Mucosa of stomach (tissue), 1 donor: ENCODE results near the gene ADD1.

Source experiments
- H3K27me3 ChIP-seq: one replicate; pipeline ENCODE4 v1.7.0; 2013; ENCODE audit warnings: mild to moderate bottlenecking, low read length; ENCODE audit not compliant: control insufficient read depth, insufficient read depth
- H3K36me3 ChIP-seq: one replicate; pipeline ENCODE4 v1.7.0; 2013; ENCODE audit warnings: low read length; ENCODE audit not compliant: control insufficient read depth, insufficient read depth
- H3K4me1 ChIP-seq: one replicate; pipeline ENCODE4 v1.7.0; 2013; ENCODE audit warnings: mild to moderate bottlenecking, low read length; ENCODE audit not compliant: control insufficient read depth, insufficient read depth
- H3K4me3 ChIP-seq: one replicate; pipeline ENCODE4 v1.7.0; 2013; ENCODE audit warnings: low read length
- H3K9ac ChIP-seq: one replicate; pipeline ENCODE4 v1.7.0; 2013; ENCODE audit warnings: mild to moderate bottlenecking, low read length, moderate library complexity
- H3K9me3 ChIP-seq: one replicate; pipeline ENCODE4 v1.7.0; 2013; ENCODE audit warnings: mild to moderate bottlenecking, low read length, moderate library complexity; ENCODE audit not compliant: control insufficient read depth
- donor health status: Pancreatic carcinoma.

Gene ADD1

DNA sequence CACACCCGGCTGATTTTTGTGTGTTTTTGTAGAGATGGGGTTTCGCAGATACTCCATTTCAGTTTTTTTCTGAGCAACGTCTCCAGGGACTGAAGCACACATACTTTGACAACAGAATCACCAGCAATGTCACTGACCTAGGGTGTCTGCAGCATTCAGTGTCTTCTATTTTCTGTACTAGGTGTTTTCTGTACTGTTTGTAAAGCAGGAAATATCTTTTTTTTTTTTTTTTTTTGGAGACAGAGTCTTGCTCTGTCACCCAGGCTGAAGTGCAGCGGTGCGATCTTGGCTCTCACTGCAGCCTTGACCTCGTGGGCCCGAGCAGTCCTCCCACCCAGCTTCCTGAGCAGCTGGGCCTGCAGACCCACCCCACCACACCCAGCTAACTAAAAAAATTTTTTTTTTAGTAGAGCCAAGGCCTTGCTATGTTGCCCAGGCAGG, 8.9 kb downstream of the ADD1 start:
- peaks cover 5% of the 10 kb centered on the region for H3K36me3 ChIP-seq
- no peak overlapping the region for H3K9ac ChIP-seq
- no peaks in the 10 kb centered on the region for H3K9me3 ChIP-seq
- no peaks in the 10 kb centered on the region for H3K27me3 ChIP-seq
- H3K4me1 ChIP-seq, result peaks cover 25% of the 10 kb centered on the region
- H3K4me3 ChIP-seq, result no peak overlapping the region

DNA sequence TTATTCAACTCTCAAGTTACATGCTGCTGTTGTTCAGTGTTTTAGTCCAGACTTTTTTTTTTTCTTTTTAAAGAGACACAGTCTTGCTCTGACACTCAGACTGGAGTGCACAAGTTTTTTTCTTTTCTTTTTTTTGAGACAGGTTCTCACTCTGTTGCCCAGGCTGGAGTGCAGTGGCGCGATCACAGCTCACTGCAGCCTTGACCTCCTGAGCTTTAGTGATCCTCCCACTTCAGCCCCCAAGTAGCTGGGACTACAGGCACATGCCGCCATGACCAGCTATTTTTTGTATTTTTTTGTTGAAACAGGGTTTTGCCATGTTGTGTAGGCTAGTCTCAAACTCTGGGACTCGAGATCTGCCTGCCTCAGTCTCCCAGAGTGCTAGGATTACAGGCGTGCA, 11.9 kb downstream of the ADD1 start:
- H3K36me3 ChIP-seq, result peaks cover 5% of the 10 kb centered on the region
- H3K9ac ChIP-seq, result no peak overlapping the region
- peaks cover 26% of the 10 kb centered on the region for H3K4me1 ChIP-seq
- H3K27me3 ChIP-seq, result no peaks in the 10 kb centered on the region
- H3K4me3 ChIP-seq, result no peak overlapping the region
- no peaks in the 10 kb centered on the region for H3K9me3 ChIP-seq

DNA sequence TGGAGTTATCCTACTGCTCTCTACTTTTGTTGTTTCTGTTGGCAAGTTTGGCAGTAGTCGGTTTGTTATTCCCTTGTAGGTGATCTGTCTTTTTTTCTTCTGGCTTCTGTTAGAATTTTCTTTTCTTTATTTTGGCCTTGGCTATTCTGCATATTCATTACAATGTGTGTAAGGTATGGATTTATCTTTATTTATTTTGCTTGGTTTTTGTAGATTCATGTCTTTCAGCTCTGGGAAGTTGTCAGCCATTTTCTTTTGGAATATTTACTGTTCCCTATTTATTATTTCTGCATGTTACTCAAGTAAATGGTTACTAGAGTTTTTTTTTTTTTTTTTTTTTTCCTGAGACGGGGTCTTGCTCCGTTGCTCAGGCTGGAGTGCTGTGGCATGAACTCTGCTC, 12.6 kb downstream of the ADD1 start:
- Histone ChIP-seq H3K36me3 (peaks cover 5% of the 10 kb centered on the region), H3K4me1 (peaks cover 33% of the 10 kb centered on the region), H3K9me3 (no peaks in the 10 kb centered on the region), H3K27me3 (no peaks in the 10 kb centered on the region), H3K4me3 (no peak overlapping the region), H3K9ac (no peak overlapping the region)

DNA sequence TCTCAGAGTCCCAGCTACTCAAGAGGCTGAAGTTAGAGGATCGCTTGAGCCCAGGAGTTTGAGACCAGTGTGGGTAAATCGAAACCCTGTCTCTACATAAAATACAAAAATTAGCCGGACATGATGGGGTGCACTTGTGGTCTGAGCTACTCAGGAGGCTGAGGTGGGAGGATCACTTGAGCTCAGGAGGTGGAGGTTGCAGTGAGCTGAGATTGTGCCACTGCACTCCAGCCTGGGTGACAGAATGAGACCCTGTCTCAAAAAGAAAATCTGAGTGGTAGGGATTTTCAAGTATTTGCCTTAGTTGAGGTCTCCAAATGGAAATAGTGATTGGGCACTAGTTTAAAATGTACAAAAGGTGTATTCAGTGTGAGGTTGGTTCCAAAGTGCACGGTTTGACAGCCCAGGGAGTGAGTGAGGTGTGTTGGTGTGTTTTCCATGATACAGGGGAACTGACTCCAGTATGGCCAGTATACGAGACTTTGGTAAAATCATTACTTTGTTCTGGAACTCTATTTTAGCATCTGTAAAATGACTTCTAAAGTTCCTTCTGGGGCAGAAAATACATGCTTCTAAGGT, 13.8 kb downstream of the ADD1 start:
- Histone ChIP-seq H3K9ac (no peak overlapping the region), H3K4me1 (peaks cover 42% of the 10 kb centered on the region), H3K36me3 (peaks cover 5% of the 10 kb centered on the region), H3K27me3 (no peaks in the 10 kb centered on the region), H3K9me3 (no peaks in the 10 kb centered on the region), H3K4me3 (no peak overlapping the region)

DNA sequence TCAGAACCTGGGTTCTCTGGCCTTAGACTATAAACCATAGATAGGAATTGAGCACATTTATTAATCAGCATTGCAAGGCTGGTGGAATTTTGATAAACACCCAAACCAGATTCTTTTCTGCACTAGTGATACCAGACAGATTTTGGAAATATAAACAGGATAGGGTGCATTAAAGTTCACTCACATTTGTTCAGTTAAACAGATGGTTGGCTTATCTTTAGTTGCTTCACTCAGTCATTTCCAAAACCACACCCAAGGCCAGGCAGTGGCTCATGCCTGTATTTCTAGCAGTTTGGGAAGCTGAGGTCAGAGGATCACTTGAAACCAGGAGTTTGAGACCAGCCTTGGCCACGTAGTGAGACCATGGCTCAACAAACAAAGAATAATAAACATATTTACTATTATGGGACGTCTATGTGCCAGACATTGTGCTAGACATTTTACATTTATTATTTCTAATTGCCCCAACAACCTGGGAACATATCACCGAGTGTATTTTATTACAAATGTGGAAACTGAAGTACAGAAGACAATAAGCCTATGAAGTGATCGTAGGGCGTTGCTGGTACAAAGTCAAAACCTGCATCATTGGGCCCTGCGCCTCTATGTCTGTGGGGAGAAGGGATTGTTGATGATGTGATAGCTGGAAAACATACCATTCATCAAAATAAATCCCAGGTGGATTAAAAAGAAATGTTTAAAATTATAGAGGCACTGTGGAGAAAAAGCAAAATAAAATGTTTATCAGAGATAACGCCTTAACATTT, 15.0 kb downstream of the ADD1 start:
- Histone ChIP-seq H3K27me3 (no peaks in the 10 kb centered on the region), H3K9ac (no peak overlapping the region), H3K4me1 (peaks cover 40% of the 10 kb centered on the region), H3K4me3 (no peak overlapping the region), H3K9me3 (no peaks in the 10 kb centered on the region), H3K36me3 (peaks cover 5% of the 10 kb centered on the region)

DNA sequence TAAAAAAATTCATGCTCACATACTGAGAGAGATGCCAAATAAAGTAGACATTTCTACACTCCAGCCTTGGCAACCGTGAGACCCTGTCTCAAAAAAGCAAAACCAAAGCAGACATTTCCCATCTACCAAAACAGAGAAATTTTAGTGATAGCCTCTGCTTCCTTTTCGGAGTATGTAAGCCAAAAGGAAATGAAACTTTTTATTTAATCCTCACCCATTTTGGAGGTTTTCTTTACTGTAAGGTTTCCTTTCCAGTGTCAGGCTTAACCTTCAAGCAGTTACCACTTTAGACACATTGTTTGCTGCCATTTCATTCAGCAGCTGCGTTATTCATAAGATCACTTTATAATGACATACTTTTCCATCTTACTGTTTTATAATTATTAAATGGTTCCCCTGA, 15.9 kb downstream of the ADD1 start:
- Histone ChIP-seq H3K4me1 (peaks cover 40% of the 10 kb centered on the region), H3K36me3 (peaks cover under 1% of the 10 kb centered on the region), H3K4me3 (no peak overlapping the region), H3K9me3 (no peaks in the 10 kb centered on the region), H3K9ac (no peak overlapping the region), H3K27me3 (no peaks in the 10 kb centered on the region)

DNA sequence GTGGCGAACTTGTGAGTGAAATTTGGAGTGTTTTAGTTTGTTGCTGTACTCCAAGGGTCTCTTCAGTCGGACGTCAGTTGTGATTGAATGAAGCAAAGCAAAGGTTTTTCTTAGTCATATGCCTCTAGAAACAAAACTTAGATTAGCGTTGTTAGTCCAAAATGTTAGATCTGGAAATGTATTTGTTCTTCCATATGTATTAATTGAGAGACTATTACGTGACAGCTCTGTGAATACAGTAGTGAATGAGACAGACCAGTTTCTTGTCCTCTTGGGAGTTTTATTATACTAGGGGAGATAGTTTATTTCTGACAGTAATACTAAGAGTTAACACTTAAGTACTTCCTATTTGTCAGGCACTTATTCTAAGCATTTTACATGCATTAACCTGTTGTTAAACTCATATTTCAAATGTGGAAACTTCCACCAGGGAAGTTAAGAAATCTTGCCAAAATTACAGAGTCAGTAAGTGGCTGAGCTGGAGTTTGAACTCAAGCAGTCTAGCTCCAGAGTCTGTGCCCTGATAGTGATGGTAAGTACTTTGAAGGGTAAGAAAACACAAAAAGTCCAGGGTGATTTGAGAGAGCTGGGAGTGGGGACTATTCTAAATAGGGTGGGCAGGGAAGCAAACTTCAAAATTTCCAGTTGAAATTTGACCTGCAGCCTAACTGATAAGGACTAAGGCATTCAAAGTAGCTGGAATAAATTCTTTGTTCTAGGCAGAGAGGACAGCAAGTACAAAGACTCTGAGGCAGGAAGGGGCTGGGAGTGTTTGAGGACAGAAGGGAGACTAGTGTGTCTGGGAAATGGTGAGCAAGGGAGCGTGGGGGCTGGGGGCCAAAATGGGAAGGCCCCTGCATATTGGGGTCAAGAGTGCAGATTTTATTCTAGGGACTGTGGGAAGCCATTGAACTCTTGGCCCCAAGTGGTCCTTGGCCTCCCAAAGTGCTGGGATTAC, 17.0 kb downstream of the ADD1 start:
- no peaks in the 10 kb centered on the region for H3K36me3 ChIP-seq
- no peaks in the 10 kb centered on the region for H3K27me3 ChIP-seq
- H3K9me3 ChIP-seq, result no peaks in the 10 kb centered on the region
- peaks cover 45% of the 10 kb centered on the region for H3K4me1 ChIP-seq
- no peak overlapping the region for H3K9ac ChIP-seq
- H3K4me3 ChIP-seq, result no peak overlapping the region

DNA sequence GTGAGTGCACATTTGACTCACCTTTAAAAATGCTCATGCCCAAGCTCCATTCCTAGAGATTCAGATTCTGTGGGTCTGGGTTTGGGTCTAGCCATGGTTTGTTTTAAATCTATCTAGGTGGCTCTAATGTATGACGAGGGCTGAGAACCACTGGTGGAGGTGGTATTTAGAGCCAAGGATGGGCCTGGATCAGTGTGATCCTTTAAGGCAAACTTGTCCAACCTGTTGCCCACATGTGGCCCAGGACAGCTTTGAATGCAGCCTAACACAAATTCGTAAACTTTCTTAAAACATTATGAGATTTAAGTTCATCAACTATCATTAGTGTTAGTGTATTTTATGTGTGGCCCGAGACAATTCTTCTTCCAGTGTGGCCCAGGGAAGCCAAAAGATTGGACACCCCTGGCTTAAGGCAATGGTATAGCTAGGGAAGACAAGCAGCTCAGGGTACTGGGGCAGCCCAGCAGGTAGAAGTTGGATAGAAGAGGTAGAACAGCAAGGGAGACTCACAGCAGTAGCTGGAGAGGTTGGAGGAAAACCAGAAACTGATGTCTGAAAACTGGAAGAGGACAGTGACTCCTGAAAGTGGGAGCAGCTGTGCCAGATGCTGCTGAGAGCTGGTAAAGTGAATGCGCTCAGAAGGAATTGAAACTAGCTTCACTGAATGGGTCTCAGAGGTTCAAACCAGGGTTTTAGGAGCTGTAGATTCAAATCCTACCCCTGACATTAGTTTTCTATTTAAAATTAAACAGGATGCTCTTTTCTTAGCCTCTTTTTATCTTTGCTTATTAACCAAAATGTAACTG, 18.2 kb downstream of the ADD1 start:
- H3K36me3 ChIP-seq, result no peaks in the 10 kb centered on the region
- no peak overlapping the region for H3K9ac ChIP-seq
- H3K4me1 ChIP-seq, result peaks cover 48% of the 10 kb centered on the region
- no peak overlapping the region for H3K4me3 ChIP-seq
- no peaks in the 10 kb centered on the region for H3K27me3 ChIP-seq
- H3K9me3 ChIP-seq, result no peaks in the 10 kb centered on the region

DNA sequence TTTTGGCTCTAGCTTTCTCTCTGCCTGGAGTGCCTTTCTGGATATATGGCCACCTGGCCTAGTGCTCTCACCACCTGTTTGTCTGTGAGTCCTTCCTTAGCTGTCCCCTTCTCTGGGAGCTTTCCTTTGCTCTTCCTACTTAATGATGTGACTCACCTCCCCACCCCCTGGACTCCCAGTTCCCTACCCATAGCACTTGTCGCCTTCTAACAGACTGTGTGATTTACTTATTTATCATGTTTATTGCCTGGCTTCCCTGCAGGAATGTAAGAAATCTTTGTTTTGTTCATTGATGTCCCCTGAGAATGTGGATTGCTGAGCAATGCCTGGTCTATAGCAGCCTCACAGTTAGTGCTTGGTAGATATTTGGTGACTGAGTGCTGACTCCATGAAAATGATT, 18.9 kb downstream of the ADD1 start:
- Histone ChIP-seq H3K4me3 (no peak overlapping the region), H3K9ac (no peak overlapping the region), H3K9me3 (no peaks in the 10 kb centered on the region), H3K36me3 (no peaks in the 10 kb centered on the region), H3K4me1 (peaks cover 55% of the 10 kb centered on the region), H3K27me3 (no peaks in the 10 kb centered on the region)

DNA sequence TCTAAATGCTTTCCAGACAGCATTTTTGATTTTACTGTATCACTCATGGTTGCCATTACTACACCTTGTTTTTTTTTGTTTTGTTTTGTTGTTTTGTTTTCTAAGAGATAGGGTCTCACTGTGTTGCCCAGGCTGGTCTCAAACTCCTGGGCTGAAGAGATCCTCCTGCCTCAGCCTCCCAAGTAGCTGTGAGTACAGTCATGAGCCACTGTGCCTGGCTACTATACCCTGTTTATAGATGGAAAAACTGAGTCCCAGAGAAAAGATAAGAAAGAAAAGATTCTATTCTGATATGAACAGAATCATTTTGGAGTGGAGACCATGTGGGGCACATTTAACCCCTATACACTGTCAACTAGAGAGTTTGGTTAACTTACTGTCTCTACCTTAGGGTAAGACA, 20.0 kb downstream of the ADD1 start:
- no peak overlapping the region for H3K4me3 ChIP-seq
- H3K9me3 ChIP-seq, result no peaks in the 10 kb centered on the region
- peaks cover 59% of the 10 kb centered on the region for H3K4me1 ChIP-seq
- no peaks in the 10 kb centered on the region for H3K27me3 ChIP-seq
- no peak overlapping the region for H3K9ac ChIP-seq
- no peaks in the 10 kb centered on the region for H3K36me3 ChIP-seq

DNA sequence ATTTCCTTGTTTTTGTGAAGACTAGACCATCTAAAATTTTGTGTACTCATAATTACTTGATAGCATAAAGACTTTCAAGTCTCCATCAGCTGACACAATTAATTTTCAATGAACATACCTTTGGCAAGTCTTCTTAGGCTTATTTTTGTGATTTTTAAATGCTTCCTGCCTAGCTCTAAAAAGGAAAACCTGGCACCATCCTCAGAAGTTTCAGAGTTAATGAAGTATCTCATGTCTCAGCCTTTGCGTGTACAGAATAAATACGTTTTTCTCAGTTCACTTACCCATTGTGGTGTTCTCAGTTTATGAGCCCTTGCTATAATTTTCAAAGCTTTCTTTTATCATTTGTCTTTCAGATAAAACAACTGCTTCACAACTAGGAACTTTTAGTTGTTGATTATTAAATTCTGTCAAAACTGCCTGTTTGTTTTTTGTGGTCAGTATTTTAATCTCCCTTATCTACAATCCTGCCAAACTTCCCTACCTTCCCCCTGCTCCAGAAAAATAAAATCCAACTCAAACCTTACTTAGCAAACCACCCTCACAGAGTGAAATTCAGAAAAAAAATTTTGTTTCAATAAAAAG, 21.6 kb downstream of the ADD1 start:
- no peaks in the 10 kb centered on the region for H3K9me3 ChIP-seq

More for the DNA sequence above, 21.6 kb downstream of the ADD1 start:
- Histone ChIP-seq H3K4me1 (peaks cover 62% of the 10 kb centered on the region), H3K9ac (no peak overlapping the region), H3K27me3 (no peaks in the 10 kb centered on the region), H3K36me3 (no peaks in the 10 kb centered on the region), H3K4me3 (no peak overlapping the region)
